Suprapubic skin (tissue), 4 donors: ENCODE data around the gene NCR1. TPM values are rescaled to one million over a fixed set of nuclear protein-coding genes. Genes with fewer than 3 reads are reported as not detected.
"Not testable (repeated sequence)": the region's sequence is repeated elsewhere in the genome, so short reads cannot be mapped to it uniquely, and the experiment has no call there.

ENCODE experiments used
- DNase-seq, 2 donors: peaks; one replicate each; pipeline ENCODE4 v3.0.0-alpha.2; 2019; ENCODE audit warnings: low spot score in 2 of 2
- H3K27ac ChIP-seq: fragments of 200-600 bp; sonication (generic); one replicate; pipeline ENCODE4 v1.5.1; 2019
- H3K27me3 ChIP-seq: fragments of 200-600 bp; sonication (generic); one replicate; pipeline ENCODE4 v1.5.1; 2019
- H3K36me3 ChIP-seq: fragments of 200-600 bp; sonication (generic); one replicate; pipeline ENCODE4 v1.5.1; 2019
- H3K4me1 ChIP-seq: fragments of 200-600 bp; sonication (generic); one replicate; pipeline ENCODE4 v1.5.1; 2019
- H3K4me3 ChIP-seq: fragments of 200-600 bp; sonication (generic); one replicate; pipeline ENCODE4 v1.5.1; 2019; ENCODE audit warnings: mild to moderate bottlenecking
- H3K9me3 ChIP-seq: fragments of 200-600 bp; sonication (generic); one replicate; pipeline ENCODE4 v1.5.1; 2019
- EP300 ChIP-seq: sonication (generic); formaldehyde crosslinking; IDR thresholded peaks from one replicate; pipeline ENCODE4 v1.6.1; 2017; ENCODE audit warnings: antibody characterized with exemption
- POLR2A ChIP-seq, 2 donors: fragments of 450-650 bp; IDR thresholded peaks; one replicate each; pipeline ENCODE4 v1.6.1; 2017; ENCODE audit warnings: antibody characterized with exemption in 2 of 2, mild to moderate bottlenecking in 2 of 2, moderate library complexity in 2 of 2
- POLR2AphosphoS5 ChIP-seq, 3 donors: sonication (generic); formaldehyde crosslinking; IDR thresholded peaks; one replicate each; pipeline ENCODE4 v1.6.1; 2017; ENCODE audit warnings: antibody characterized with exemption in 3 of 3
- WGBS: methylation state at CpG from one replicate; pipeline ENCODE4 v1.1.5; 2018; 5-methylcytosine and 5-hydroxymethylcytosine counted together
- total RNA-seq, 4 donors: library from RNA; depleted of rRNA; stranded (reverse); fragments of >200 nt; gene quantifications; one replicate each; pipeline ENCODE4 v1.1.0, GENCODE V29; 2016
- TF ChIP-seq, protein P1 (sequence below), 2 donors: fragments of 200-600 bp in 1 of 2; fragments of 450-650 bp in 1 of 2; sonication (generic) in 1 of 2; IDR thresholded peaks; one replicate each; pipeline ENCODE4 v1.5.1; 2016 to 2019; ENCODE audit warnings: antibody characterized with exemption in 2 of 2, mild to moderate bottlenecking in 1 of 2, moderate library complexity in 1 of 2

Gene NCR1
- total RNA-seq, 4 donors from 2014 or later: not detected

DNA sequence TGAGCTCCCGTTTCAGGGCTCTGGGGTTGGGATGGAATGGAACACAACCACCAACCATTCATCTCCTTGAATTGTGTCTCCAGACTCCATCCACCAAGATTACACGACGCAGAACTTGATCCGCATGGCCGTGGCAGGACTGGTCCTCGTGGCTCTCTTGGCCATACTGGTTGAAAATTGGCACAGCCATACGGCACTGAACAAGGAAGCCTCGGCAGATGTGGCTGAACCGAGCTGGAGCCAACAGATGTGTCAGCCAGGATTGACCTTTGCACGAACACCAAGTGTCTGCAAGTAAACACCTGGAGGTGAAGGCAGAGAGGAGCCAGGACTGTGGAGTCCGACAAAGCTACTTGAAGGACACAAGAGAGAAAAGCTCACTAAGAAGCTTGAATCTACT, 16.4 kb upstream of the NCR1 start:
- no peaks in the 10 kb centered on the region for H3K36me3 ChIP-seq
- H3K9me3 ChIP-seq: no peaks in the 10 kb centered on the region
- peaks cover 7% of the 10 kb centered on the region for H3K27me3 ChIP-seq
- 75% methylated on average over 11 of the region's 11 CpGs for WGBS
- H3K4me3 ChIP-seq: no peak overlapping the region
- H3K4me1 ChIP-seq: no peaks in the 10 kb centered on the region
- no peak for TF ChIP-seq EP300
- TF ChIP-seq POLR2A (IDR thresholded peaks at IDR 0.05): no peak
- TF ChIP-seq, protein P1, sequence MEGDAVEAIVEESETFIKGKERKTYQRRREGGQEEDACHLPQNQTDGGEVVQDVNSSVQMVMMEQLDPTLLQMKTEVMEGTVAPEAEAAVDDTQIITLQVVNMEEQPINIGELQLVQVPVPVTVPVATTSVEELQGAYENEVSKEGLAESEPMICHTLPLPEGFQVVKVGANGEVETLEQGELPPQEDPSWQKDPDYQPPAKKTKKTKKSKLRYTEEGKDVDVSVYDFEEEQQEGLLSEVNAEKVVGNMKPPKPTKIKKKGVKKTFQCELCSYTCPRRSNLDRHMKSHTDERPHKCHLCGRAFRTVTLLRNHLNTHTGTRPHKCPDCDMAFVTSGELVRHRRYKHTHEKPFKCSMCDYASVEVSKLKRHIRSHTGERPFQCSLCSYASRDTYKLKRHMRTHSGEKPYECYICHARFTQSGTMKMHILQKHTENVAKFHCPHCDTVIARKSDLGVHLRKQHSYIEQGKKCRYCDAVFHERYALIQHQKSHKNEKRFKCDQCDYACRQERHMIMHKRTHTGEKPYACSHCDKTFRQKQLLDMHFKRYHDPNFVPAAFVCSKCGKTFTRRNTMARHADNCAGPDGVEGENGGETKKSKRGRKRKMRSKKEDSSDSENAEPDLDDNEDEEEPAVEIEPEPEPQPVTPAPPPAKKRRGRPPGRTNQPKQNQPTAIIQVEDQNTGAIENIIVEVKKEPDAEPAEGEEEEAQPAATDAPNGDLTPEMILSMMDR (IDR thresholded peaks at IDR 0.05): no peak
- no peak for TF ChIP-seq POLR2AphosphoS5 (IDR thresholded peaks at IDR 0.05)
- no peak overlapping the region for H3K27ac ChIP-seq
- peak in 1 of 2 donors; percentile 54 for DNase-seq

DNA sequence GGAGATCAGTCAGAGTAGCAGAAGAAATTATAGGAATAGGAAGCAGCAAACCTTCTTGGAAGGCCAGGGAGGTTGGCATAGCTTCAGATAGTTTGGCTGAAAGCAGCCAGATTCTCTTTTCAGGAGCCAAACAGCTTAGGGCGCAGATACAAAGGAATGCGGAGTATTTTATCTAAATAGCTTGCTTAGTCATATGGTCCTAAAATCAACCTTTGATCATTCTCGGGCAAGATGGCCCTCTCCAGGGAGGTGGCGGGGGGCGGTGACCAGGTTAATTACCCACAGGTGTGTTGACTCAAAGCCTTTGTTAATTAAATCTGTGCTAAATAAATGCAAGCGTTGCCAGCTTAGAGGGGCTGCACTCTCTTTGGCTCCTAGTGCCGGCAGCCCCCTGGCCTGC, 12.5 kb upstream of the NCR1 start:
- TF ChIP-seq, protein P1 (IDR thresholded peaks at IDR 0.05): no peak
- TF ChIP-seq POLR2A (IDR thresholded peaks at IDR 0.05) (no peak), POLR2AphosphoS5 (IDR thresholded peaks at IDR 0.05) (no peak)
- Histone ChIP-seq H3K27ac (no peak overlapping the region), H3K4me3 (no peak overlapping the region), H3K4me1 (no peaks in the 10 kb centered on the region), H3K27me3 (peaks cover 5% of the 10 kb centered on the region), H3K9me3 (no peaks in the 10 kb centered on the region), H3K36me3 (no peaks in the 10 kb centered on the region)
- no peak for DNase-seq
- 25% methylated on average over 3 of the region's 7 CpGs for WGBS

DNA sequence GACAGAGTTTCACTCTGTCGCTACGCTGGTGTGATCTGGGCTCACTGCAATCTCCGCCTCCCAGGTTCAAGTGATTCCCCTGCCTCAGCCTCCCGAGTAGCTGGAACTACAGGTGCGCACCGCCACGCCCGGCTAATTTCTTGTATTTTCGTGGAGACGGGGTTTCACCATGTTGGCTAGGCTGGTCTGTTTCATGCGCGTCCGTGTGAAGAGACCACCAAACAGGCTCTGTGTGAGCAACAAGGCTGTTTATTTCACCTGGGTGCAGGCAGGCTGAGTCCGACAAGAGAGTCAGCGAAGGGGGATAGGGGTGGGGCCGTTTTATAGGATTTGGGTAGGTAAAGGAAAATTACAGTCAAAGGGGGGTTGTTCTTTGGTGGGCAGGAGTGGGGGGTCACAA, 11.8 kb upstream of the NCR1 start:
- 89% methylated on average over 16 of the region's 16 CpGs for WGBS
- not testable (repeated sequence) for H3K9me3 ChIP-seq, H3K27me3 ChIP-seq, H3K4me3 ChIP-seq, H3K27ac ChIP-seq, H3K4me1 ChIP-seq, H3K36me3 ChIP-seq
- DNase-seq: peak in 1 of 2 donors; percentile 27

GRCh38 chr19:54896036-54896435, 9.9 kb upstream of the NCR1 start:
- TF ChIP-seq EP300 (no peak), POLR2A (IDR thresholded peaks at IDR 0.05) (no peak), POLR2AphosphoS5 (IDR thresholded peaks at IDR 0.05) (no peak)
- TF ChIP-seq, protein P1 (IDR thresholded peaks at IDR 0.05): no peak
- Histone ChIP-seq H3K27me3 (peaks cover 9% of the 10 kb centered on the region), H3K4me3 (no peak overlapping the region), H3K27ac (no peak overlapping the region), H3K4me1 (no peaks in the 10 kb centered on the region), H3K36me3 (no peaks in the 10 kb centered on the region), H3K9me3 (no peaks in the 10 kb centered on the region)
- no peak for DNase-seq
- WGBS: 91% methylated on average over 2 of the region's 2 CpGs

DNA sequence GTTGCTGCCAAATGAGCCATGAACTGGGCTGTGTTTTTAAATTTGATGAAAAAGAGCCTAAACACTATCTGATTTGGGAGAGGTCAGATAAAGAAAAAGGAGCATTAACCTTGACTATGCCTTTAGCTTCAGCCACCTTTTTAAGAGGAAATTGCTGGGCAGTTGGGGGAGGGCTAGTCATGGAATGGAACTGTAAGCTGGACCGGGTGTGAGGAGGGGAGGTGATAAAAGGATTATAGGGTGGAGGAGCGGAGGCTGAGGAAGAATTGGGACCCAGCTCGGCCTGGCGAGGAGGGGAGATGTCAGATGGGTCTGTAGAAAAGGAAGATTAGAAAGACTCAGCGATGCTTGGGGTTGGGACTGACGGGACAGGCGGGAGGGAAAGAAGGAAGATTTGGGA, 7.3 kb upstream of the NCR1 start:
- 86% methylated on average over 7 of the region's 7 CpGs for WGBS
- H3K9me3 ChIP-seq, H3K27me3 ChIP-seq, H3K4me3 ChIP-seq, H3K4me1 ChIP-seq, H3K27ac ChIP-seq, H3K36me3 ChIP-seq: not testable (repeated sequence)
- peak in 1 of 2 donors; percentile 8 for DNase-seq

DNA sequence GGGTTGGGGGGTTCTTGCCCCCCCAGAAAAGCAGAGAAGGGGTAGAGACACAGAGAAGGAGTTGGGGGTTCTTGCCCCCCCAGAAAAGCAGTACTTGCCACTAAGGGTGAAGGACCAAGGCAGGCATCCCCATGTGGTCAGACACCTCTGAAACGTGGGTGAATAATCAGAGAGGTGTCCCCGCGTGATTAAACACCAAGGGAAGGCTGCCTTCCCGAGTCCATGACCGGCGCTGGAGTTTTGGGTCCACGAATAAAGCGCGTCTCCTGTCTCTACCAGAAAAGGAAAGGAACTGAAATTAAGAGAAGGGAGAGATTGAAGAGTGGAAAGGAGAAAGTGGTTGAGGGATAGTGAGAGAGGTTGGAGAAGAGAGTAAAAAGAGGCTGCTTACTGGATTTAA, 6.3 kb upstream of the NCR1 start:
- DNase-seq: peak in 1 of 2 donors; percentile 11
- H3K36me3 ChIP-seq, H3K27me3 ChIP-seq, H3K4me1 ChIP-seq, H3K9me3 ChIP-seq, H3K27ac ChIP-seq, H3K4me3 ChIP-seq: not testable (repeated sequence)
- 84% methylated on average over 9 of the region's 9 CpGs for WGBS

- peak in 1 of 2 donors; percentile 21 for DNase-seq
- H3K36me3 ChIP-seq, H3K9me3 ChIP-seq, H3K4me3 ChIP-seq, H3K27me3 ChIP-seq, H3K27ac ChIP-seq, H3K4me1 ChIP-seq: not testable (repeated sequence)
- 83% methylated on average over 8 of the region's 8 CpGs for WGBS
These were observed 4.8 kb upstream of the NCR1 start for GRCh38 chr19:54901153-54901552.
